ENCODE results near the gene SORCS1.

GRCh38 chr10:106720683-106721082, 443.8 kb downstream of the SORCS1 start:
- TF ChIP-seq, protein P1, sequence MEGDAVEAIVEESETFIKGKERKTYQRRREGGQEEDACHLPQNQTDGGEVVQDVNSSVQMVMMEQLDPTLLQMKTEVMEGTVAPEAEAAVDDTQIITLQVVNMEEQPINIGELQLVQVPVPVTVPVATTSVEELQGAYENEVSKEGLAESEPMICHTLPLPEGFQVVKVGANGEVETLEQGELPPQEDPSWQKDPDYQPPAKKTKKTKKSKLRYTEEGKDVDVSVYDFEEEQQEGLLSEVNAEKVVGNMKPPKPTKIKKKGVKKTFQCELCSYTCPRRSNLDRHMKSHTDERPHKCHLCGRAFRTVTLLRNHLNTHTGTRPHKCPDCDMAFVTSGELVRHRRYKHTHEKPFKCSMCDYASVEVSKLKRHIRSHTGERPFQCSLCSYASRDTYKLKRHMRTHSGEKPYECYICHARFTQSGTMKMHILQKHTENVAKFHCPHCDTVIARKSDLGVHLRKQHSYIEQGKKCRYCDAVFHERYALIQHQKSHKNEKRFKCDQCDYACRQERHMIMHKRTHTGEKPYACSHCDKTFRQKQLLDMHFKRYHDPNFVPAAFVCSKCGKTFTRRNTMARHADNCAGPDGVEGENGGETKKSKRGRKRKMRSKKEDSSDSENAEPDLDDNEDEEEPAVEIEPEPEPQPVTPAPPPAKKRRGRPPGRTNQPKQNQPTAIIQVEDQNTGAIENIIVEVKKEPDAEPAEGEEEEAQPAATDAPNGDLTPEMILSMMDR (IDR thresholded peaks at IDR 0.05; ENCODE audit: low read length), result no peak
- TF ChIP-seq EZH2phosphoT487 (IDR thresholded peaks at IDR 0.05; ENCODE audit: low read length), result no peak
